EL (cell line): Measurements from ENCODE around the gene TRAF3.
A peak's percentile ranks its signal among the peaks of the same experiment; 100 is the strongest.

Experiments
- DNase-seq: peaks from one replicate; pipeline ENCODE4 v3.0.0-alpha.2; 2016

The TRAF3 gene

GRCh38 chr14:102927346-102927877 is 150.2 kb downstream of the TRAF3 start:
- DNase-seq: no peak

GRCh38 chr14:102927878-102928411 is 150.7 kb downstream of the TRAF3 start:
- no peak for DNase-seq

GRCh38 chr14:102928412-102929240 is 151.4 kb downstream of the TRAF3 start:
- DNase-seq: peak; percentile 53

- DNase-seq: no peak
These were observed 152.2 kb downstream of the TRAF3 start for GRCh38 chr14:102929241-102930137.

- no peak for DNase-seq
These were observed 153.0 kb downstream of the TRAF3 start for GRCh38 chr14:102930138-102930752.

- DNase-seq: peak; percentile 43
These were observed 153.7 kb downstream of the TRAF3 start for GRCh38 chr14:102930753-102931579.

- no peak for DNase-seq
These were observed 154.5 kb downstream of the TRAF3 start for GRCh38 chr14:102931580-102932285.

- no peak for DNase-seq
These were observed 155.4 kb downstream of the TRAF3 start for GRCh38 chr14:102932484-102933248.

- no peak for DNase-seq
These were observed 156.5 kb downstream of the TRAF3 start for GRCh38 chr14:102933618-102934231.

GRCh38 chr14:102935756-102936155 is 158.5 kb downstream of the TRAF3 start:
- DNase-seq: no peak

- no peak for DNase-seq
These were observed 160.3 kb downstream of the TRAF3 start for GRCh38 chr14:102937331-102938175.

GRCh38 chr14:102938191-102938590 is 160.9 kb downstream of the TRAF3 start:
- no peak for DNase-seq

- DNase-seq: no peak
These were observed 162.1 kb downstream of the TRAF3 start for GRCh38 chr14:102939329-102939728.

- no peak for DNase-seq
These were observed 162.7 kb downstream of the TRAF3 start for GRCh38 chr14:102939820-102940561.

GRCh38 chr14:102940729-102941362 is 163.6 kb downstream of the TRAF3 start:
- DNase-seq: no peak

GRCh38 chr14:102941419-102942011 is 164.3 kb downstream of the TRAF3 start:
- no peak for DNase-seq

- DNase-seq: no peak
These were observed 164.8 kb downstream of the TRAF3 start for GRCh38 chr14:102942069-102942468.
